NCI-H128 (cell line): ENCODE measurements around the gene ZP3.
"Not testable (repeated sequence)": the region's sequence is repeated elsewhere in the genome, so short reads cannot be mapped to it uniquely, and the experiment has no call there.

ENCODE experiments used
- DNase-seq: peaks from one replicate; lab custom pipeline; 2025; ENCODE audit not compliant: unreplicated experiment; lab: John Stamatoyannopoulos, UW

Gene ZP3

GRCh38 chr7:76482660-76483059 is 57.9 kb downstream of the ZP3 start:
- DNase-seq = not testable (repeated sequence)

GRCh38 chr7:76483081-76483480 is 58.3 kb downstream of the ZP3 start:
- not testable (repeated sequence) for DNase-seq

GRCh38 chr7:76484456-76484855 is 59.7 kb downstream of the ZP3 start:
- not testable (repeated sequence) for DNase-seq

GRCh38 chr7:76485822-76486610 is 61.3 kb downstream of the ZP3 start:
- DNase-seq = not testable (repeated sequence)

- DNase-seq = not testable (repeated sequence)
Measured at GRCh38 chr7:76486618-76487017, 61.9 kb downstream of the ZP3 start.

- DNase-seq = not testable (repeated sequence)
Measured at GRCh38 chr7:76487969-76488368, 63.2 kb downstream of the ZP3 start.
